IMR-90 (cell line): ENCODE results near the gene TMPRSS2. TPM values are rescaled to one million over a fixed set of nuclear protein-coding genes. Genes with fewer than 3 reads are reported as not detected.

Experiments used
- ATAC-seq: fragments of 200-7000 bp; cut with Tn5 transposase; 2 replicates; pipeline ENCODE4 v1.9.1; 2020; ENCODE audit warnings: low read depth, mild to moderate bottlenecking, moderate library complexity
- BruUV-seq: library from RNA; stranded (reverse); fragments of 400-500 nt; replicated peaks from 2 replicates; lab custom pipeline; 2021; lab: Mats Ljungman, UMichigan
- CTCF ChIA-PET: fragments of 300-600 bp; formaldehyde crosslinking; extraction: SDS; loops from one replicate; lab custom pipeline; 2021; ENCODE audit warnings: antibody characterized with exemption; lab: Yijun Ruan, JAX
- POLR2A ChIA-PET: fragments of 300-600 bp; sonication (Branson Sonifier 250); formaldehyde crosslinking; loops from one replicate; lab custom pipeline; 2022; ENCODE audit warnings: antibody characterized with exemption; ENCODE audit not compliant: unreplicated experiment; lab: Charles Lee
- DNase-seq: peaks from one replicate; pipeline ENCODE4 v3.0.0; 2013
- H2AFZ ChIP-seq: replicated peaks from 2 replicates; pipeline ENCODE3; 2013; ENCODE audit warnings: low read length, mild to moderate bottlenecking; ENCODE audit not compliant: poor library complexity
- H2AK5ac ChIP-seq: 2 replicates; pipeline ENCODE4 v1.6.1; 2013; ENCODE audit warnings: low read depth, low read length, inconsistent platforms
- H2AK9ac ChIP-seq: replicated peaks from 2 replicates; pipeline ENCODE3; 2013; ENCODE audit warnings: mild to moderate bottlenecking, low read depth, low read length, moderate library complexity; ENCODE audit not compliant: poor library complexity
- H2BK120ac ChIP-seq: 2 replicates; pipeline ENCODE4 v1.6.1; 2013; ENCODE audit warnings: low read depth, low read length, inconsistent platforms
- H2BK15ac ChIP-seq: 3 replicates; pipeline ENCODE4 v1.6.1; 2013; ENCODE audit warnings: low read depth, low read length, inconsistent platforms
- H2BK20ac ChIP-seq: 2 replicates; pipeline ENCODE4 v1.6.1; 2013; ENCODE audit warnings: low read depth, mild to moderate bottlenecking, inconsistent platforms, low read length, moderate library complexity
- H2BK5ac ChIP-seq: 2 replicates; pipeline ENCODE4 v1.6.1; 2013; ENCODE audit warnings: mild to moderate bottlenecking, low read depth, low read length, inconsistent platforms; ENCODE audit not compliant: poor library complexity, severe bottlenecking
- H3K14ac ChIP-seq: replicated peaks from 2 replicates; pipeline ENCODE4 v1.6.1; 2013; ENCODE audit warnings: low read depth, low read length, inconsistent platforms
- H3K18ac ChIP-seq: 2 replicates; pipeline ENCODE4 v1.6.1; 2013; ENCODE audit warnings: low read depth, low read length, control low read depth
- H3K23ac ChIP-seq: 2 replicates; pipeline ENCODE4 v1.6.1; 2013; ENCODE audit warnings: low read depth, low read length, inconsistent platforms
- H3K27ac ChIP-seq: 2 replicates; pipeline ENCODE4 v1.5.1; 2013; ENCODE audit warnings: mild to moderate bottlenecking, control low read depth, low read length; ENCODE audit not compliant: insufficient read depth
- H3K27me3 ChIP-seq: 2 replicates; pipeline ENCODE4 v1.6.1; 2013; ENCODE audit warnings: low read length; ENCODE audit not compliant: control insufficient read depth, insufficient read depth
- H3K36me3 ChIP-seq: 2 replicates; pipeline ENCODE4 v1.6.1; 2013; ENCODE audit warnings: low read length, mixed read lengths; ENCODE audit not compliant: control insufficient read depth, insufficient read depth
- H3K4ac ChIP-seq: 2 replicates; pipeline ENCODE4 v1.6.1; 2013; ENCODE audit warnings: low read depth, low read length, inconsistent platforms
- H3K4me1 ChIP-seq: 2 replicates; pipeline ENCODE4 v1.6.1; 2013; ENCODE audit warnings: low read length, mixed read lengths; ENCODE audit not compliant: control insufficient read depth, insufficient read depth
- H3K4me2 ChIP-seq: 2 replicates; pipeline ENCODE4 v1.6.1; 2013; ENCODE audit warnings: low read depth, mild to moderate bottlenecking, control low read depth, low read length, moderate library complexity
- H3K4me3 ChIP-seq: 2 replicates; pipeline ENCODE4 v1.5.1; 2013; ENCODE audit warnings: low read depth, mild to moderate bottlenecking, control low read depth, low read length, moderate library complexity; ENCODE audit not compliant: insufficient read depth
- H3K56ac ChIP-seq: 2 replicates; pipeline ENCODE4 v1.6.1; 2013; ENCODE audit warnings: low read length, inconsistent platforms; ENCODE audit not compliant: insufficient read depth; ENCODE audit errors: extremely low read depth
- H3K79me1 ChIP-seq, 2 experiments: 2 replicates each; pipeline ENCODE4 v1.6.1; 2013; ENCODE audit warnings: low read length in 2 of 2, inconsistent platforms in 1 of 2, low read depth in 1 of 2
- H3K9ac ChIP-seq: 2 replicates; pipeline ENCODE4 v1.6.1; 2013; ENCODE audit warnings: low read depth, low read length, control low read depth
- H3K9me1 ChIP-seq: 2 replicates; pipeline ENCODE4 v1.6.1; 2013; ENCODE audit warnings: low read length, inconsistent platforms; ENCODE audit not compliant: insufficient read depth
- H3K9me3 ChIP-seq: 2 replicates; pipeline ENCODE4 v1.6.1; 2013; ENCODE audit warnings: low read length; ENCODE audit not compliant: control insufficient read depth, insufficient read depth
- H4K20me1 ChIP-seq: 2 replicates; pipeline ENCODE4 v1.6.1; 2013; ENCODE audit warnings: low read length, inconsistent platforms; ENCODE audit not compliant: insufficient read depth
- H4K5ac ChIP-seq: 2 replicates; pipeline ENCODE4 v1.6.1; 2013; ENCODE audit warnings: mild to moderate bottlenecking, low read depth, low read length, control low read depth
- H4K8ac ChIP-seq, 2 experiments: 2 replicates each; pipeline ENCODE4 v1.6.1; 2013; ENCODE audit warnings: low read depth in 2 of 2, low read length in 2 of 2, control low read depth in 1 of 2, inconsistent platforms in 1 of 2
- H4K91ac ChIP-seq: 2 replicates; pipeline ENCODE4 v1.6.1; 2013; ENCODE audit warnings: low read depth, low read length, inconsistent platforms; ENCODE audit not compliant: insufficient read depth
- CEBPB ChIP-seq: IDR thresholded peaks from 2 replicates; pipeline ENCODE4 v1.6.1; 2012; ENCODE audit warnings: low read depth, low read length, improper control_type of control experiment
- FOS ChIP-seq: fragments of 150-350 bp; IDR thresholded peaks from 2 replicates; pipeline ENCODE4 v1.6.1; 2016; ENCODE audit warnings: low read depth, low read length
- MXI1 ChIP-seq: IDR thresholded peaks from 2 replicates; pipeline ENCODE4 v1.6.1; 2012; ENCODE audit warnings: low read depth, mild to moderate bottlenecking, low read length, moderate library complexity, borderline replicate concordance
- POLR2A ChIP-seq: IDR thresholded peaks from 2 replicates; pipeline ENCODE4 v1.6.1; 2012; ENCODE audit warnings: mild to moderate bottlenecking, low read depth, low read length
- WGBS, 2 experiments: methylation state at CpG; one replicate each; pipeline versions ENCODE4 v1.1.5 to v1.1.7; 2013; ENCODE audit warnings: missing lambda C conversion rate in 2 of 2; ENCODE audit not compliant: insufficient read length in 1 of 2; ENCODE audit errors: extremely low coverage in 2 of 2; 5-methylcytosine and 5-hydroxymethylcytosine counted together
- dilution Hi-C: fragments of 300-500 bp; cut with HindIII; formaldehyde crosslinking; loops from one replicate; pipeline ENCODE4 v1.14.3; 2018; ENCODE audit warnings: low sequenced_read_pairs; ENCODE audit not compliant: unreplicated experiment
- in situ Hi-C: fragments of 300-500 bp; cut with MboI; formaldehyde crosslinking; loops from 3 replicates; pipeline ENCODE4 v1.14.3; 2019; ENCODE audit warnings: low sequenced_read_pairs, inconsistent platforms, mixed read lengths
- intact Hi-C: fragments of 100-400 bp; cut with micrococcal nuclease; formaldehyde crosslinking; loops from 2 replicates; pipeline ENCODE4 v1.10.0; 2022
- polyA plus RNA-seq, 3 experiments: library from polyadenylated mRNA; depleted of rRNA; stranded (reverse); fragments of >200 nt; gene quantifications; 2 replicates each; pipeline ENCODE4 v1.2.3, GENCODE V29; 2012; ENCODE audit warnings: low replicate concordance in 1 of 3
- total RNA-seq: library from RNA; depleted of rRNA; stranded (reverse); fragments of >200 nt; gene quantifications from 2 replicates; pipeline ENCODE4 v1.2.3, GENCODE V29; 2012
- TF ChIP-seq, protein P1 (sequence below): conservative IDR thresholded peaks from 2 replicates; pipeline ENCODE4 v1.5.1; 2012; ENCODE audit warnings: mild to moderate bottlenecking, low read depth, low read length, improper control_type of control experiment

TMPRSS2 gene
- total and polyA plus RNA-seq, 2 of the 4 experiments (the other 2 are of a cell fraction) = not detected

GRCh38 chr21:41491412-41491811, 16.5 kb downstream of the TMPRSS2 start:
- Histone ChIP-seq H2BK15ac (no peak overlapping the region), H4K91ac (no peak overlapping the region), H2AFZ (no peak overlapping the region), H3K9ac (no peak overlapping the region), H3K56ac (no peak overlapping the region), H3K27ac (no peak overlapping the region), H2AK9ac (no peak overlapping the region), H3K4ac (no peak overlapping the region), H3K9me1 (no peaks in the 10 kb centered on the region), H3K27me3 (peaks cover 1% of the 10 kb centered on the region; the same call in 1 of the 2 replicates), H4K5ac (no peak overlapping the region), H3K9me3 (no peaks in the 10 kb centered on the region), H3K4me2 (no peak overlapping the region), H3K79me1 (no peaks in the 10 kb centered on the region), H4K8ac (no peak overlapping the region), H2AK5ac (no peak overlapping the region), H2BK120ac (no peak overlapping the region), H4K20me1 (no peaks in the 10 kb centered on the region), H2BK5ac (no peak overlapping the region), H3K14ac (no peak overlapping the region), H3K4me1 (peaks cover 2% of the 10 kb centered on the region; the same call in 1 of the 2 replicates), H3K23ac (no peak overlapping the region), H2BK20ac (no peak overlapping the region), H3K18ac (no peak overlapping the region), H3K36me3 (no peaks in the 10 kb centered on the region), H3K4me3 (no peak overlapping the region)
- in situ Hi-C loops (no loop called here), dilution Hi-C loops (no loop called here), intact Hi-C loops (no loop called here)
- BruUV-seq = no TSS peak
- ChIA-PET POLR2A (no interaction called here), CTCF (no interaction called here)
- DNase-seq (no peak), ATAC-seq (no peak)
- 86% methylated on average over 1 of the region's 6 CpGs; no CpG with 5 or more reads in 1 of the 2 experiments for WGBS, 2 experiments
- no peak for TF ChIP-seq MXI1
- TF ChIP-seq, protein P1, sequence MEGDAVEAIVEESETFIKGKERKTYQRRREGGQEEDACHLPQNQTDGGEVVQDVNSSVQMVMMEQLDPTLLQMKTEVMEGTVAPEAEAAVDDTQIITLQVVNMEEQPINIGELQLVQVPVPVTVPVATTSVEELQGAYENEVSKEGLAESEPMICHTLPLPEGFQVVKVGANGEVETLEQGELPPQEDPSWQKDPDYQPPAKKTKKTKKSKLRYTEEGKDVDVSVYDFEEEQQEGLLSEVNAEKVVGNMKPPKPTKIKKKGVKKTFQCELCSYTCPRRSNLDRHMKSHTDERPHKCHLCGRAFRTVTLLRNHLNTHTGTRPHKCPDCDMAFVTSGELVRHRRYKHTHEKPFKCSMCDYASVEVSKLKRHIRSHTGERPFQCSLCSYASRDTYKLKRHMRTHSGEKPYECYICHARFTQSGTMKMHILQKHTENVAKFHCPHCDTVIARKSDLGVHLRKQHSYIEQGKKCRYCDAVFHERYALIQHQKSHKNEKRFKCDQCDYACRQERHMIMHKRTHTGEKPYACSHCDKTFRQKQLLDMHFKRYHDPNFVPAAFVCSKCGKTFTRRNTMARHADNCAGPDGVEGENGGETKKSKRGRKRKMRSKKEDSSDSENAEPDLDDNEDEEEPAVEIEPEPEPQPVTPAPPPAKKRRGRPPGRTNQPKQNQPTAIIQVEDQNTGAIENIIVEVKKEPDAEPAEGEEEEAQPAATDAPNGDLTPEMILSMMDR = no peak
- no peak for TF ChIP-seq CEBPB
- TF ChIP-seq POLR2A = no peak
- TF ChIP-seq FOS = no peak
